DOHH2 (cell line): ENCODE measurements around the gene TCF12.

Experiments used
- H3F3A ChIP-seq: fragments of 200-600 bp; sonication (generic), shearing (Covaris generic); 2 replicates; pipeline ENCODE4 v1.6.0; 2016; ENCODE audit warnings: antibody characterized with exemption, mild to moderate bottlenecking; ENCODE audit not compliant: control insufficient read depth, insufficient read depth
- H3K27ac ChIP-seq: fragments of 200-600 bp; sonication (generic); 2 replicates; pipeline ENCODE4 v1.5.1; 2014; ENCODE audit warnings: low read depth, mild to moderate bottlenecking, low read length, moderate library complexity
- H3K27me3 ChIP-seq: fragments of 200-600 bp; sonication (generic); 2 replicates; pipeline ENCODE4 v1.6.1; 2014; ENCODE audit warnings: mild to moderate bottlenecking, low read length, mixed read lengths; ENCODE audit not compliant: control insufficient read depth
- H3K36me3 ChIP-seq: fragments of 200-600 bp; sonication (generic); 2 replicates; pipeline ENCODE4 v1.6.1; 2014; ENCODE audit warnings: mild to moderate bottlenecking, low read length, moderate library complexity, mixed read lengths; ENCODE audit not compliant: control insufficient read depth
- H3K4me1 ChIP-seq: fragments of 200-600 bp; sonication (generic); 2 replicates; pipeline ENCODE4 v1.6.1; 2014; ENCODE audit warnings: mild to moderate bottlenecking, low read length, mixed read lengths; ENCODE audit not compliant: control insufficient read depth
- H3K4me2 ChIP-seq: fragments of 200-600 bp; sonication (generic); 2 replicates; pipeline ENCODE4 v1.6.0; 2014; ENCODE audit warnings: mild to moderate bottlenecking, low read length, moderate library complexity
- H3K4me3 ChIP-seq: fragments of 200-600 bp; sonication (generic); 2 replicates; pipeline ENCODE4 v1.5.1; 2014; ENCODE audit warnings: mild to moderate bottlenecking, low read length, mixed read lengths
- H3K79me2 ChIP-seq: fragments of 200-600 bp; sonication (generic); 2 replicates; pipeline ENCODE4 v1.6.1; 2014; ENCODE audit warnings: mild to moderate bottlenecking, low read length, mixed read lengths; ENCODE audit not compliant: control insufficient read depth
- H3K9me2 ChIP-seq: fragments of 200-600 bp; sonication (generic); replicated peaks from 2 replicates; pipeline ENCODE4 v1.6.1; 2014; ENCODE audit warnings: mild to moderate bottlenecking, low read length, mixed read lengths; ENCODE audit not compliant: control insufficient read depth
- H3K9me3 ChIP-seq: fragments of 200-600 bp; sonication (generic); 2 replicates; pipeline ENCODE4 v1.6.1; 2014; ENCODE audit warnings: antibody characterized with exemption, low read length, mixed read lengths; ENCODE audit not compliant: control insufficient read depth, insufficient read depth
- H4K20me1 ChIP-seq: fragments of 200-600 bp; sonication (generic); 2 replicates; pipeline ENCODE4 v1.6.0; 2014; ENCODE audit warnings: low read depth, mild to moderate bottlenecking, antibody characterized with exemption, low read length, moderate library complexity; ENCODE audit not compliant: control insufficient read depth, insufficient read depth
- EZH2phosphoT487 ChIP-seq: fragments of 200-600 bp; sonication (generic); IDR thresholded peaks from 2 replicates; pipeline ENCODE4 v1.6.1; 2017; ENCODE audit warnings: borderline replicate concordance, mild to moderate bottlenecking, antibody characterized with exemption, low read length, moderate library complexity, mixed read lengths
- TF ChIP-seq, protein P1 (sequence below): fragments of 200-600 bp; sonication (generic); IDR thresholded peaks from one replicate; pipeline ENCODE4 v1.5.1; 2014; ENCODE audit warnings: antibody characterized with exemption, mild to moderate bottlenecking, low read depth, low read length; ENCODE audit not compliant: poor library complexity, severe bottlenecking

TCF12 gene

GRCh38 chr15:56927816-56928215 lies 9.4 kb downstream of the TCF12 start:
- peaks cover 92% of the 10 kb centered on the region for H3K36me3 ChIP-seq
- no peaks in the 10 kb centered on the region for H3K9me3 ChIP-seq
- peaks cover 37% of the 10 kb centered on the region for H3K4me1 ChIP-seq
- no peaks in the 10 kb centered on the region for H3K9me2 ChIP-seq
- no peaks in the 10 kb centered on the region for H3K27me3 ChIP-seq
- H3K4me3 ChIP-seq, result no peak overlapping the region
- no peak overlapping the region for H3K27ac ChIP-seq
- no peak for TF ChIP-seq EZH2phosphoT487
- TF ChIP-seq, protein P1, sequence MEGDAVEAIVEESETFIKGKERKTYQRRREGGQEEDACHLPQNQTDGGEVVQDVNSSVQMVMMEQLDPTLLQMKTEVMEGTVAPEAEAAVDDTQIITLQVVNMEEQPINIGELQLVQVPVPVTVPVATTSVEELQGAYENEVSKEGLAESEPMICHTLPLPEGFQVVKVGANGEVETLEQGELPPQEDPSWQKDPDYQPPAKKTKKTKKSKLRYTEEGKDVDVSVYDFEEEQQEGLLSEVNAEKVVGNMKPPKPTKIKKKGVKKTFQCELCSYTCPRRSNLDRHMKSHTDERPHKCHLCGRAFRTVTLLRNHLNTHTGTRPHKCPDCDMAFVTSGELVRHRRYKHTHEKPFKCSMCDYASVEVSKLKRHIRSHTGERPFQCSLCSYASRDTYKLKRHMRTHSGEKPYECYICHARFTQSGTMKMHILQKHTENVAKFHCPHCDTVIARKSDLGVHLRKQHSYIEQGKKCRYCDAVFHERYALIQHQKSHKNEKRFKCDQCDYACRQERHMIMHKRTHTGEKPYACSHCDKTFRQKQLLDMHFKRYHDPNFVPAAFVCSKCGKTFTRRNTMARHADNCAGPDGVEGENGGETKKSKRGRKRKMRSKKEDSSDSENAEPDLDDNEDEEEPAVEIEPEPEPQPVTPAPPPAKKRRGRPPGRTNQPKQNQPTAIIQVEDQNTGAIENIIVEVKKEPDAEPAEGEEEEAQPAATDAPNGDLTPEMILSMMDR, result no peak
- no peaks in the 10 kb centered on the region for H4K20me1 ChIP-seq
- H3K4me2 ChIP-seq, result no peak overlapping the region
- H3K79me2 ChIP-seq, result peaks cover 98% of the 10 kb centered on the region
- H3F3A ChIP-seq, result no peaks in the 10 kb centered on the region

DNA sequence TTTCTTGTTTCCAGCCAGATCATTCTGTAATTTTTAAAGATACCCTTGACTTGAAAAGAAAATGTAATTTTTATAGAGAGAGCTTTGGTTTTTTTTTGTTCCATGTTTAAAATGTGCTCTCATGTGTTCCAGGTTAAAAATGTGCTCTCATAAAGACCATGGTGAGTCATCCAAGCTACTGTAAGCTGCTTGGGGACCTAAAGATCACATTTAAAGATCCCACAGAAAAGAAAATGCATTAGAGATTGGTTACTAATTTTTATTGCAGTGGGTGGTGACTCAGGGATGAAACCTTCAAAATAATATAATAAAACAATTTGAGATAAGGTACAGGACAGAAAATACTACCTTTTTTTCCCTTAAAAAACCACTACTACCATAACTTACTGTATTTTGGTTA lies 11.0 kb downstream of the TCF12 start:
- Histone ChIP-seq H3K9me2 (no peaks in the 10 kb centered on the region), H3K27me3 (no peaks in the 10 kb centered on the region), H4K20me1 (no peaks in the 10 kb centered on the region), H3F3A (no peaks in the 10 kb centered on the region; the same call in 1 of the 2 replicates), H3K4me2 (no peak overlapping the region), H3K27ac (no peak overlapping the region), H3K36me3 (peaks cover 90% of the 10 kb centered on the region), H3K9me3 (no peaks in the 10 kb centered on the region), H3K79me2 (peaks cover 97% of the 10 kb centered on the region), H3K4me1 (peaks cover 26% of the 10 kb centered on the region), H3K4me3 (no peak overlapping the region)
- TF ChIP-seq, protein P1, result no peak
- no peak for TF ChIP-seq EZH2phosphoT487

DNA sequence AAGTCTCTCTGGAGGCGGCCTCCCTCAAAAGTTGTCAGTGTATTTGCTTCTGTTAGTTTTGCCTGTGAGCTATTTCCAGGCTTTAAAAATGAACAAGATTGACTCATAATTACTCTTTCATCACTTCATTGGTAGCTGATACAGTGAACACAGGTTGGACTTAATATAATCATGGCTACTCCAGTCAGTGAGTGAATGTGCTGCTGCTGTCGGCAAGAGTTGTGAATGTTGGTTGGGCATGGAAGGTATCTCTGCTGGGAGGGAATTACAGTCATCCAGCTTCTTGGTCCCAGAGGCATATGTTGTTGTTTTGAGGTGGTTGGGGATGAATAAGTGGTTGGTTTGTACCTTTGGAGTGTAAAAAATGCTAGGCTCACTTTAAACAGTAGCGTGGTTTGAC lies 11.5 kb downstream of the TCF12 start:
- H3K4me1 ChIP-seq, result peaks cover 26% of the 10 kb centered on the region
- no peaks in the 10 kb centered on the region for H3K9me2 ChIP-seq
- H3K4me3 ChIP-seq, result no peak overlapping the region
- TF ChIP-seq, protein P1, result no peak
- no peak for TF ChIP-seq EZH2phosphoT487
- H3K79me2 ChIP-seq, result peaks cover 97% of the 10 kb centered on the region
- H3K27me3 ChIP-seq, result no peaks in the 10 kb centered on the region
- no peak overlapping the region for H3K27ac ChIP-seq
- peaks cover under 1% of the 10 kb centered on the region; the same call in 1 of the 2 replicates for H3K9me3 ChIP-seq
- no peaks in the 10 kb centered on the region for H4K20me1 ChIP-seq
- H3F3A ChIP-seq, result no peaks in the 10 kb centered on the region; the same call in 1 of the 2 replicates
- no peak overlapping the region for H3K4me2 ChIP-seq
- H3K36me3 ChIP-seq, result peaks cover 90% of the 10 kb centered on the region
